GM12878 (cell line): ENCODE results near the gene GDF11. TPM values are rescaled to one million over a fixed set of nuclear protein-coding genes. Genes with fewer than 3 reads are reported as not detected.

Source experiments
- BRCA1 ChIP-seq: IDR thresholded peaks from 2 replicates; pipeline ENCODE4 v1.6.1; 2011; ENCODE audit warnings: low read depth, low read length, improper control_type of control experiment
- KLF5 ChIP-seq: fragments of 450-650 bp; IDR thresholded peaks from 2 replicates; pipeline ENCODE4 v1.6.1; 2014; ENCODE audit warnings: mild to moderate bottlenecking; ENCODE audit not compliant: partially characterized antibody
- MEF2B ChIP-seq: fragments of 450-650 bp; IDR thresholded peaks from 2 replicates; pipeline ENCODE4 v1.6.1; 2018; ENCODE audit warnings: mild to moderate bottlenecking, moderate library complexity; ENCODE audit not compliant: partially characterized antibody, poor library complexity, severe bottlenecking
- SREBF1 ChIP-seq: IDR thresholded peaks from 2 replicates; pipeline ENCODE4 v1.6.1; 2012; ENCODE audit warnings: mild to moderate bottlenecking, low read length
- TCF7 ChIP-seq: IDR thresholded peaks from 2 replicates; pipeline ENCODE4 v1.6.1; 2014; ENCODE audit warnings: antibody characterized with exemption, borderline replicate concordance
- ZBTB11 ChIP-seq: fragments of 450-650 bp; formaldehyde crosslinking; IDR thresholded peaks from 2 replicates; pipeline ENCODE4 v1.5.0; 2022; ENCODE audit warnings: mild to moderate bottlenecking, missing genetic modification characterization
- ZNF592 ChIP-seq: fragments of 450-650 bp; IDR thresholded peaks from 2 replicates; pipeline ENCODE4 v1.6.1; 2017; ENCODE audit warnings: mild to moderate bottlenecking, moderate library complexity
- polyA plus RNA-seq, 11 experiments: library from polyadenylated mRNA; depleted of rRNA in 4 of 11; unstranded in 6 of 11; stranded (reverse) in 5 of 11; fragments of >200 nt; fragmentation: Nextera tagmentation in 4 of 11; fragmentation: Illumina TruSeq in 1 of 11; extraction: Ambion mirVana in 4 of 11; extraction: Trizol in 1 of 11; gene quantifications; 1 replicate in 1 of 11; 2 replicates in 10 of 11; pipeline versions ENCODE4 v1.2.1 to v1.2.3, GENCODE V29; 2011 to 2016; ENCODE audit warnings: inconsistent platforms in 2 of 11, missing spikeins in 2 of 11, low read depth in 1 of 11
- total RNA-seq, 4 experiments: library from RNA; depleted of rRNA in 3 of 4; stranded (reverse); fragments of >200 nt in 3 of 4; fragmentation: Illumina TruSeq in 1 of 4; extraction: Trizol in 1 of 4; gene quantifications; 2 replicates each; pipeline versions ENCODE4 v1.2.1 to v1.2.3, GENCODE V29; 2013 to 2021
- TF ChIP-seq, protein P1 (sequence below): fragments of 450-650 bp; IDR thresholded peaks from 2 replicates; pipeline ENCODE4 v1.6.1; 2017; ENCODE audit warnings: mild to moderate bottlenecking

GDF11 gene
- total and polyA plus RNA-seq, 10 of the 15 experiments (the other 5 are each of a cell fraction or from before 2014, with no cell fraction given): 0.83 to 15.4 (median 4.3) TPM

DNA sequence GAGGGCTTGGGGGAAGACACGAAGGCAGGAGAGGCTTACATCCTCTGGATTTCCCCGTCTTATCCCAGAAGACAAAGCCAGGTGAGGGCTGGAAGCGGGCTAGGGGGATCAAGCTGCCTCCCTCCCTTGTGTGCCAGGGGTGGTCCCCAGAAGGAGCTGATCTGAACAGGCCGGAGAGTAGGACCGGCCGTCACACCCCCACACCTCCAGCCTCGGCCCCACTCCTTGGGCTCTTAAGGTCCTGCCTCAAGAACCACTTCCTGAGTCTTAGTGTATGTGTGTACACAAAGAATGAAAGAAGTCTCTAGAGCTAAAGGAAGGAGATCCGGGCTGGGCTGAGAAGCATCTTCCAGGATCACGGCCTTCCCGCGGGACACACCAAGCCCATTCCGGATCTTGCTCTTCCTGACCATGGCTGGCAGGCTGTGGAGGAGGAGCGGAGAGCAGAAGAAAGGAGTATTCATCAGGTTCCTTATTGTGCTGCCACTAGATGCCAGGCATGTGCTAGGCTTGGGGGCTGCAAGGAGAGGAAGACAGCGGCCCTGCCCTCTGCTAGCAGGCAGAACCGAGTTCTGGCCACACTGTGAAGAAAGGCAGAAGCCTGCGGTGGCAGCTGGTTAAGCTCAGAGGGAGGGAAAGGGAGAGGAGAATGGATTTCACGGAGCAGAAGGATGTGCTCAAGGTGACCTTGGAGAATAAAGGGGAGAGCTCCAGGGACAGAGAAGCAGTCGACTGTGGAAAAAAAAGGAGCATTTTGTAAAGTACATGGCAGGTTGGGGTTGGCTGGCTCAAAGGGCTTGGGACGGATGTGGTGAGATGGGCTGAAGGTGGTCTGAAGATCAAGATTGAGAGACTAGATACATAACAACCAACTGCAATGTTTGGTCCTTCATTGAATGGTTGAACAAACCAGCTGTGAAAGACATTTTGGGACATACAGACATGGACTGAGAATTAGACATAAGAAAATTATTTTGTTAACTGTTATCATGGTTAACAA, 12.8 kb upstream of the GDF11 start (continued):
- TF ChIP-seq, protein P1, sequence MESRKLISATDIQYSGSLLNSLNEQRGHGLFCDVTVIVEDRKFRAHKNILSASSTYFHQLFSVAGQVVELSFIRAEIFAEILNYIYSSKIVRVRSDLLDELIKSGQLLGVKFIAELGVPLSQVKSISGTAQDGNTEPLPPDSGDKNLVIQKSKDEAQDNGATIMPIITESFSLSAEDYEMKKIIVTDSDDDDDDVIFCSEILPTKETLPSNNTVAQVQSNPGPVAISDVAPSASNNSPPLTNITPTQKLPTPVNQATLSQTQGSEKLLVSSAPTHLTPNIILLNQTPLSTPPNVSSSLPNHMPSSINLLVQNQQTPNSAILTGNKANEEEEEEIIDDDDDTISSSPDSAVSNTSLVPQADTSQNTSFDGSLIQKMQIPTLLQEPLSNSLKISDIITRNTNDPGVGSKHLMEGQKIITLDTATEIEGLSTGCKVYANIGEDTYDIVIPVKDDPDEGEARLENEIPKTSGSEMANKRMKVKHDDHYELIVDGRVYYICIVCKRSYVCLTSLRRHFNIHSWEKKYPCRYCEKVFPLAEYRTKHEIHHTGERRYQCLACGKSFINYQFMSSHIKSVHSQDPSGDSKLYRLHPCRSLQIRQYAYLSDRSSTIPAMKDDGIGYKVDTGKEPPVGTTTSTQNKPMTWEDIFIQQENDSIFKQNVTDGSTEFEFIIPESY: no peak
- TF ChIP-seq ZNF592 (no peak), BRCA1 (no peak), TCF7 (no peak), SREBF1 (no peak), KLF5 (no peak), ZBTB11 (CRISPR knock-in tag) (no peak), MEF2B (no peak)
